H1 (cell line): Measurements from ENCODE around the gene UGGT2. TPM values are rescaled to one million over a fixed set of nuclear protein-coding genes. Genes with fewer than 3 reads are reported as not detected.

Experiments
- EZH2 ChIP-seq: fragments of 200-600 bp; sonication (generic); IDR thresholded peaks from 2 replicates; pipeline ENCODE4 v1.7.1; 2012; ENCODE audit warnings: low read depth, mild to moderate bottlenecking, moderate library complexity, low read length, inconsistent platforms; ENCODE audit not compliant: severe bottlenecking
- GABPA ChIP-seq: IDR thresholded peaks from 2 replicates; pipeline ENCODE4 v1.6.1; 2011; ENCODE audit warnings: mild to moderate bottlenecking, low read length, moderate library complexity, borderline replicate concordance; ENCODE audit not compliant: insufficient read depth
- YY1 ChIP-seq: IDR thresholded peaks from 2 replicates; pipeline ENCODE4 v1.6.1; 2011; ENCODE audit warnings: low read depth, mild to moderate bottlenecking, low read length
- polyA plus RNA-seq, 7 experiments: library from polyadenylated mRNA; depleted of rRNA in 3 of 7; stranded (reverse) in 5 of 7; unstranded in 2 of 7; fragments of >200 nt in 5 of 7; fragments of 200-250 nt in 2 of 7; gene quantifications; 1 replicate in 5 of 7; 2 replicates in 1 of 7; 4 replicates in 1 of 7; pipeline versions ENCODE4 v1.2.1 to v1.2.3, GENCODE V29; 2011 to 2013; ENCODE audit warnings: missing spikeins in 2 of 7, mixed read lengths in 2 of 7
- total RNA-seq: library from RNA; stranded (reverse); fragmentation: NEBNext Ultra II Directional; extraction: Animal tissue kit (Norgen Biotek cat#: 25700); gene quantifications from 2 replicates; pipeline ENCODE4 v1.2.1, GENCODE V29; 2021

UGGT2 gene
- total and polyA plus RNA-seq, 2 of the 8 experiments (the other 6 are each of a cell fraction or from before 2014, with no cell fraction given), result 5.9 to 25.1 TPM

GRCh38 chr13:95833126-95833525, 220.1 kb downstream of the UGGT2 start (continued):
- no peak for TF ChIP-seq EZH2
- TF ChIP-seq YY1, result no peak
- no peak for TF ChIP-seq GABPA
